ENCODE data around the gene ZNRF3. TPM values are rescaled to one million over a fixed set of nuclear protein-coding genes. Genes with fewer than 3 reads are reported as not detected.

Gene ZNRF3
- total and polyA plus RNA-seq, 2 experiments from 2014 or later, result 11.1 to 32.2 TPM

DNA sequence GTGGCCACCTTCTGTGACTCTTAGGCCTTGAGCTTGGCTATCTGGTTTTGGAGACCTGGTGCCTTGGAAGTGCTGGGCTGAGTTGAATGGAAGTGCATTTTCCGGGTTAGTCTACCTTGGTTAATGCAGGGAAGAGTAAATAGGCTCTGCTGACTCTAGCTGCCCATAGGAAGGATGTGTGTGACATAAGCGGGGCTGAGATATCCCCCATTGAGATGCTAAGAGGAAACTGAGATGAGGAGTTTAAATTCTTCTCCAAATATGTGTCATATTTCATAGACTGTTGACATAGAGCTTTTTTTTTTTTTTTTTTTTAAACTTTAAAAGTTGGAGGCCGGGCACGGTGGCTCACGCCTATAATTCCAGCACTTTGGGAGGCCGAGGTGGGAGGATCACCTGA lies 30.8 kb downstream of the ZNRF3 start (continued):
- TF ChIP-seq ZNF331 (CRISPR knock-in tag; IDR thresholded peaks at IDR 0.05; ENCODE audit: low read depth) (no peak), POLR2AphosphoS5 (IDR thresholded peaks at IDR 0.05; ENCODE audit: low read depth) (no peak)
- TF ChIP-seq, protein P1, sequence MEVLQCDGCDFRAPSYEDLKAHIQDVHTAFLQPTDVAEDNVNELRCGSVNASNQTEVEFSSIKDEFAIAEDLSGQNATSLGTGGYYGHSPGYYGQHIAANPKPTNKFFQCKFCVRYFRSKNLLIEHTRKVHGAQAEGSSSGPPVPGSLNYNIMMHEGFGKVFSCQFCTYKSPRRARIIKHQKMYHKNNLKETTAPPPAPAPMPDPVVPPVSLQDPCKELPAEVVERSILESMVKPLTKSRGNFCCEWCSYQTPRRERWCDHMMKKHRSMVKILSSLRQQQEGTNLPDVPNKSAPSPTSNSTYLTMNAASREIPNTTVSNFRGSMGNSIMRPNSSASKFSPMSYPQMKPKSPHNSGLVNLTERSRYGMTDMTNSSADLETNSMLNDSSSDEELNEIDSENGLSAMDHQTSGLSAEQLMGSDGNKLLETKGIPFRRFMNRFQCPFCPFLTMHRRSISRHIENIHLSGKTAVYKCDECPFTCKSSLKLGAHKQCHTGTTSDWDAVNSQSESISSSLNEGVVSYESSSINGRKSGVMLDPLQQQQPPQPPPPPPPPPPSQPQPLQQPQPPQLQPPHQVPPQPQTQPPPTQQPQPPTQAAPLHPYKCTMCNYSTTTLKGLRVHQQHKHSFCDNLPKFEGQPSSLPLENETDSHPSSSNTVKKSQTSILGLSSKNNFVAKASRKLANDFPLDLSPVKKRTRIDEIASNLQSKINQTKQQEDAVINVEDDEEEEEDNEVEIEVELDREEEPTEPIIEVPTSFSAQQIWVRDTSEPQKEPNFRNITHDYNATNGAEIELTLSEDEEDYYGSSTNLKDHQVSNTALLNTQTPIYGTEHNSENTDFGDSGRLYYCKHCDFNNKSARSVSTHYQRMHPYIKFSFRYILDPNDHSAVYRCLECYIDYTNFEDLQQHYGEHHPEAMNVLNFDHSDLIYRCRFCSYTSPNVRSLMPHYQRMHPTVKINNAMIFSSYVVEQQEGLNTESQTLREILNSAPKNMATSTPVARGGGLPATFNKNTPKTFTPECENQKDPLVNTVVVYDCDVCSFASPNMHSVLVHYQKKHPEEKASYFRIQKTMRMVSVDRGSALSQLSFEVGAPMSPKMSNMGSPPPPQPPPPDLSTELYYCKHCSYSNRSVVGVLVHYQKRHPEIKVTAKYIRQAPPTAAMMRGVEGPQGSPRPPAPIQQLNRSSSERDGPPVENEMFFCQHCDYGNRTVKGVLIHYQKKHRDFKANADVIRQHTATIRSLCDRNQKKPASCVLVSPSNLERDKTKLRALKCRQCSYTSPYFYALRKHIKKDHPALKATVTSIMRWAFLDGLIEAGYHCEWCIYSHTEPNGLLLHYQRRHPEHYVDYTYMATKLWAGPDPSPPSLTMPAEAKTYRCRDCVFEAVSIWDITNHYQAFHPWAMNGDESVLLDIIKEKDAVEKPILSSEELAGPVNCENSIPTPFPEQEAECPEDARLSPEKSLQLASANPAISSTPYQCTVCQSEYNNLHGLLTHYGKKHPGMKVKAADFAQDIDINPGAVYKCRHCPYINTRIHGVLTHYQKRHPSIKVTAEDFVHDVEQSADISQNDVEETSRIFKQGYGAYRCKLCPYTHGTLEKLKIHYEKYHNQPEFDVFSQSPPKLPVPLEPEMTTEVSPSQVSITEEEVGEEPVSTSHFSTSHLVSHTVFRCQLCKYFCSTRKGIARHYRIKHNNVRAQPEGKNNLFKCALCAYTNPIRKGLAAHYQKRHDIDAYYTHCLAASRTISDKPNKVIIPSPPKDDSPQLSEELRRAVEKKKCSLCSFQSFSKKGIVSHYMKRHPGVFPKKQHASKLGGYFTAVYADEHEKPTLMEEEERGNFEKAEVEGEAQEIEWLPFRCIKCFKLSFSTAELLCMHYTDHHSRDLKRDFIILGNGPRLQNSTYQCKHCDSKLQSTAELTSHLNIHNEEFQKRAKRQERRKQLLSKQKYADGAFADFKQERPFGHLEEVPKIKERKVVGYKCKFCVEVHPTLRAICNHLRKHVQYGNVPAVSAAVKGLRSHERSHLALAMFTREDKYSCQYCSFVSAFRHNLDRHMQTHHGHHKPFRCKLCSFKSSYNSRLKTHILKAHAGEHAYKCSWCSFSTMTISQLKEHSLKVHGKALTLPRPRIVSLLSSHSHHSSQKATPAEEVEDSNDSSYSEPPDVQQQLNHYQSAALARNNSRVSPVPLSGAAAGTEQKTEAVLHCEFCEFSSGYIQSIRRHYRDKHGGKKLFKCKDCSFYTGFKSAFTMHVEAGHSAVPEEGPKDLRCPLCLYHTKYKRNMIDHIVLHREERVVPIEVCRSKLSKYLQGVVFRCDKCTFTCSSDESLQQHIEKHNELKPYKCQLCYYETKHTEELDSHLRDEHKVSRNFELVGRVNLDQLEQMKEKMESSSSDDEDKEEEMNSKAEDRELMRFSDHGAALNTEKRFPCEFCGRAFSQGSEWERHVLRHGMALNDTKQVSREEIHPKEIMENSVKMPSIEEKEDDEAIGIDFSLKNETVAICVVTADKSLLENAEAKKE (CRISPR knock-in tag; IDR thresholded peaks at IDR 0.05), result no peak

DNA sequence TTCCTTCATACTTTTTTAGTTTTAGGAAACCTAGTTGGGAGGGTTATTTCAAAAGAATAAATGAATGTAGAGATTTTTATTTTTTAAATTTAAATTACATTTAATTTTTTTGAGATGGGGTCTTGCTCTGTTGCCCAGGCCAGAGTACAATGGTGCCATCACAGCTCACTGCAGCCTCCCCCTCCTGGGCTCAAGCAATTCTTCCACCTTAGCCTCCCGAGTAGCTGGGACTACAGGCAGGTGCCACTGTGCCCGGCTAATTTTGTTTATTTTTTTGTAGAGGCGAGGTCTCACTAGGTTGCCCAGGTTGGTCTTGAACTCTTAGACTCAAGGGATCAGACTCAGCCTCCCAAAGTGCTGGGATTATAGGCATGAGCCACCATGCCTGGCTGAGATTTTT lies 32.6 kb downstream of the ZNRF3 start:
- Histone ChIP-seq H3K4me2 (no peak overlapping the region), H3K9me2 (ENCODE audit: insufficient read depth) (no peaks in the 10 kb centered on the region), H3K36me3 (ENCODE audit: insufficient read depth) (no peaks in the 10 kb centered on the region), H4K20me1 (replicated peaks; ENCODE audit: insufficient read depth) (peaks cover 51% of the 10 kb centered on the region), H2AFZ (no peak overlapping the region), H3K27ac (ENCODE audit: low read depth) (no peak overlapping the region), H3K4me1 (ENCODE audit: insufficient read depth) (peaks cover 46% of the 10 kb centered on the region), H3F3A (replicated peaks; ENCODE audit: low read depth) (peaks cover 6% of the 10 kb centered on the region; the same call in 1 of the 2 replicates), H3K4me3 (no peak overlapping the region), H3K27me3 (ENCODE audit: insufficient read depth) (no peaks in the 10 kb centered on the region), H3K79me2 (replicated peaks; ENCODE audit: insufficient read depth) (peaks cover 100% of the 10 kb centered on the region)
- DNase-seq (ENCODE audit: low spot score) (no peak), ATAC-seq (no peak)
- Mint-ChIP-seq H3K36me3 (ENCODE audit: low read depth) (no peaks in the 10 kb centered on the region), H3K27ac (no peak overlapping the region), H3K4me3 (no peak overlapping the region), H3K27me3 (ENCODE audit: insufficient read depth, low read depth, poor library complexity) (no peaks in the 10 kb centered on the region), H3K4me1 (peaks cover 42% of the 10 kb centered on the region), H3K9me3 (no peaks in the 10 kb centered on the region)
- TF ChIP-seq CREB1 (CRISPR knock-in tag; IDR thresholded peaks at IDR 0.05; ENCODE audit: low read depth), result no peak
- TF ChIP-seq POLR2AphosphoS5 (IDR thresholded peaks at IDR 0.05; ENCODE audit: low read depth), result no peak
- no peak for TF ChIP-seq STAT1 (IDR thresholded peaks at IDR 0.05; ENCODE audit: unreplicated experiment)
- no peak for TF ChIP-seq NANOG (IDR thresholded peaks at IDR 0.05; ENCODE audit: borderline replicate concordance)
- no peak for TF ChIP-seq JUNB (IDR thresholded peaks at IDR 0.05; ENCODE audit: unreplicated experiment)
- TF ChIP-seq ZNF331 (CRISPR knock-in tag; IDR thresholded peaks at IDR 0.05; ENCODE audit: low read depth), result no peak
